Gastrocnemius medialis (tissue), 4 donors: ENCODE data around the gene P2RX4.

Source experiments
- CTCF ChIP-seq, 5 experiments: fragments of 450-650 bp in 3 of 5; fragments of 200-600 bp in 2 of 5; sonication (generic) in 2 of 5; IDR thresholded peaks in 4 of 5; conservative IDR thresholded peaks in 1 of 5; 1 replicate in 4 of 5; 2 replicates in 1 of 5; pipeline ENCODE4 v1.5.1; 2016 to 2019; ENCODE audit warnings: antibody characterized with exemption in 5 of 5, mild to moderate bottlenecking in 3 of 5, moderate library complexity in 3 of 5
- POLR2A ChIP-seq, 2 donors: fragments of 450-650 bp; IDR thresholded peaks; one replicate each; pipeline ENCODE4 v1.6.1; 2017; ENCODE audit warnings: antibody characterized with exemption in 2 of 2, mild to moderate bottlenecking in 2 of 2, moderate library complexity in 2 of 2

- no peak for TF ChIP-seq CTCF (IDR thresholded peaks at IDR 0.05 in 4 of 5, conservative IDR thresholded peaks at IDR 0.05 in 1 of 5)
- no peak for TF ChIP-seq POLR2A (IDR thresholded peaks at IDR 0.05)
Measured at GRCh38 chr12:121202407-121203355, 7.2 kb upstream of the P2RX4 start.
